ENCODE data around the gene PALLD. TPM values are rescaled to one million over a fixed set of nuclear protein-coding genes. Genes with fewer than 3 reads are reported as not detected.
A peak's percentile ranks its signal among the peaks of the same experiment; 100 is the strongest.

Gene PALLD
- total RNA-seq, 4 donors from 2014 or later, result 58.5 to 164 (median 84.2) TPM

- TF ChIP-seq, protein P1, sequence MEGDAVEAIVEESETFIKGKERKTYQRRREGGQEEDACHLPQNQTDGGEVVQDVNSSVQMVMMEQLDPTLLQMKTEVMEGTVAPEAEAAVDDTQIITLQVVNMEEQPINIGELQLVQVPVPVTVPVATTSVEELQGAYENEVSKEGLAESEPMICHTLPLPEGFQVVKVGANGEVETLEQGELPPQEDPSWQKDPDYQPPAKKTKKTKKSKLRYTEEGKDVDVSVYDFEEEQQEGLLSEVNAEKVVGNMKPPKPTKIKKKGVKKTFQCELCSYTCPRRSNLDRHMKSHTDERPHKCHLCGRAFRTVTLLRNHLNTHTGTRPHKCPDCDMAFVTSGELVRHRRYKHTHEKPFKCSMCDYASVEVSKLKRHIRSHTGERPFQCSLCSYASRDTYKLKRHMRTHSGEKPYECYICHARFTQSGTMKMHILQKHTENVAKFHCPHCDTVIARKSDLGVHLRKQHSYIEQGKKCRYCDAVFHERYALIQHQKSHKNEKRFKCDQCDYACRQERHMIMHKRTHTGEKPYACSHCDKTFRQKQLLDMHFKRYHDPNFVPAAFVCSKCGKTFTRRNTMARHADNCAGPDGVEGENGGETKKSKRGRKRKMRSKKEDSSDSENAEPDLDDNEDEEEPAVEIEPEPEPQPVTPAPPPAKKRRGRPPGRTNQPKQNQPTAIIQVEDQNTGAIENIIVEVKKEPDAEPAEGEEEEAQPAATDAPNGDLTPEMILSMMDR (IDR thresholded peaks at IDR 0.05), result no peak
- DNase-seq (ENCODE audit: low spot score) (no peak), ATAC-seq (ENCODE audit: low FRiP score) (no peak)
Observed at GRCh38 chr4:168914095-168914494, 417.2 kb downstream of the PALLD start.

DNA sequence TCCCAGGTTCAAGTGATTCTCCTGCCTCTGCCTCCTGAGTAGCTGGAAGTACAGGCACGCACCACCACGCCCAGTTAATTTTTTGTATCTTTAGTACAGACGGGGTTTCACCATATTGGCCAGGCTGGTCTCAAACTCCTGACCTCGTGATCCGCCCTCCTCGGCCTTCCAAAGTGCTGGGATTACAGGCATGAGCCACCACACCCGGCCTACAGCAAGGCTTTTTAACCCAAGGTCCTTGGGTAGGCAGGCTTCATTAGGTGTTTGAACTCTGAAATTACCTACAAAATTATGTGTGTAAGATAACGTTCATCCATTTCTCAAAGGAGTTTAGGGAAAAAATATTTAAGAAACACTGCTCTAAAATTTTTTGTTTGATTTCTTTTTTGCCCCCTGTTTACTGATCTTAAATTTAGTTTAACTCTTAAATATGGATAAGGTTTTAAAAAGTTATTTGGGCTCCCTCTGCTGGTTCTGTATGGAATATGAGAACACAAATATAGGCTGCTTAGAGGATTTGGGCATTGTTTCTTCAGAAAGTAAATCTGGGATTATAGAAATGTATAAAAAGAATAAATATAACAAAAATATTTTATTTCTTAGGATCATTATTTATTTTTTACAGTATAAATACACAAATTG, 420.4 kb downstream of the PALLD start:
- no peak for DNase-seq (ENCODE audit: low spot score)
- TF ChIP-seq, protein P1 (IDR thresholded peaks at IDR 0.05), result no peak
- no peak for ATAC-seq (ENCODE audit: low FRiP score)

- DNase-seq (ENCODE audit: low spot score), result no peak
- ATAC-seq (ENCODE audit: low FRiP score), result no peak
- TF ChIP-seq, protein P1 (IDR thresholded peaks at IDR 0.05), result no peak
Observed at GRCh38 chr4:168919706-168920324, 423.0 kb downstream of the PALLD start.

- ATAC-seq (ENCODE audit: low FRiP score) (no peak), DNase-seq (ENCODE audit: low spot score) (no peak)
Observed at GRCh38 chr4:168920441-168921065, 423.7 kb downstream of the PALLD start.

GRCh38 chr4:168923526-168924194, 426.8 kb downstream of the PALLD start:
- TF ChIP-seq, protein P1 (IDR thresholded peaks at IDR 0.05), result peak in 2 of 3 donors; percentile 13 to 19
- DNase-seq (ENCODE audit: low spot score) (no peak), ATAC-seq (ENCODE audit: low FRiP score) (peak; percentile 57)

More at GRCh38 chr4:168920441-168921065, 423.7 kb downstream of the PALLD start:
- TF ChIP-seq, protein P1 (IDR thresholded peaks at IDR 0.05), result no peak

GRCh38 chr4:168924667-168925066, 427.8 kb downstream of the PALLD start:
- ATAC-seq (ENCODE audit: low FRiP score) (no peak), DNase-seq (ENCODE audit: low spot score) (no peak)
- TF ChIP-seq, protein P1 (IDR thresholded peaks at IDR 0.05), result no peak
